Testis (tissue), 3 donors: Measurements from ENCODE around the gene PIEZO2. TPM values are rescaled to one million over a fixed set of nuclear protein-coding genes. Genes with fewer than 3 reads are reported as not detected.

ENCODE experiments used
- DNase-seq: peaks from one replicate; pipeline ENCODE4 v3.0.0-alpha.2; 2019
- H3K27ac ChIP-seq, 2 donors: fragments of 200-600 bp; sonication (generic); one replicate each; pipeline ENCODE4 v1.5.1; 2019
- H3K27me3 ChIP-seq: fragments of 200-600 bp; sonication (generic); one replicate; pipeline ENCODE4 v1.5.1; 2019
- H3K36me3 ChIP-seq: fragments of 200-600 bp; sonication (generic); one replicate; pipeline ENCODE4 v1.5.1; 2017; ENCODE audit warnings: low read depth; ENCODE audit errors: missing control alignments
- H3K4me1 ChIP-seq: fragments of 200-600 bp; sonication (generic); one replicate; pipeline ENCODE4 v1.5.1; 2019
- H3K4me3 ChIP-seq, 2 donors: fragments of 200-600 bp; sonication (generic); one replicate each; pipeline ENCODE4 v1.5.1; 2017 to 2019
- H3K9me3 ChIP-seq: fragments of 200-600 bp; sonication (generic); one replicate; pipeline ENCODE4 v1.5.1; 2017
- CTCF ChIP-seq, 3 experiments: fragments of 450-650 bp in 2 of 3; fragments of 200-600 bp in 1 of 3; sonication (generic) in 1 of 3; IDR thresholded peaks; one replicate each; pipeline ENCODE4 v1.5.1; 2016 to 2019; ENCODE audit warnings: antibody characterized with exemption in 3 of 3, mild to moderate bottlenecking in 2 of 3, moderate library complexity in 1 of 3
- POLR2A ChIP-seq: fragments of 450-650 bp; IDR thresholded peaks from one replicate; pipeline ENCODE4 v1.6.1; 2017; ENCODE audit warnings: antibody characterized with exemption, mild to moderate bottlenecking, moderate library complexity
- WGBS, 2 donors: methylation state at CpG; one replicate each; pipeline ENCODE4 v1.1.5; 2018; 5-methylcytosine and 5-hydroxymethylcytosine counted together
- intact Hi-C: fragments of 100-400 bp; cut with DNase I; formaldehyde crosslinking; loops from one replicate; pipeline ENCODE4 v1.15.1; 2023; ENCODE audit warnings: low total_unique reads
- polyA plus RNA-seq: library from polyadenylated mRNA; stranded (reverse); fragments of 350-450 nt; fragmentation: Illumina TruSeq; extraction: RNeasy Lipid Tissue Mini Kit (QIAGEN cat#74804); gene quantifications from one replicate; pipeline ENCODE4 v1.2.3, GENCODE V29; 2014; ENCODE audit warnings: low read depth, low replicate concordance; ENCODE audit not compliant: insufficient read depth
- total RNA-seq, 2 donors: library from RNA; depleted of rRNA; stranded (reverse); fragments of >200 nt; gene quantifications; one replicate each; pipeline ENCODE4 v1.2.3, GENCODE V29; 2016

PIEZO2 gene
- total and polyA plus RNA-seq, 3 donors from 2014 or later: 2.3 to 3.5 (median 3.0) TPM

DNA sequence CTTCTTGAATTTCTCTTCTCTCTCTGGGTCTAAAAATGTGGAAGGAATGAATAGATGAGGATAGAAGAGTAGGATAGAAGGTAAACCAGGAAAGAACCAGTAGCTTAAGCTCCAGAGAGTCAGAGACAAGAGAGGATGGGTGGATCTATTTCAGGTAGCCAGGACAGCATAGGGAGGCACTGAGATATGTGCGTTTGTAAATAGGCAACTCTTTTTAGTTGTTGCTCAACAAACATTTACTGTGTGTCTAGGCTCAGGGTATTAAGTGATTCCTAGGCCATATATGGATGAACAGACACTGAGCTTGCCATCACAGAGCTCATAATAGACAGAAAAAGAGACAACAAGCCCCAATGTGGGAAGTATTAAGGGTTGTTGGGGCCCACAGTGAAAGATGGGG is 463.1 kb downstream of the PIEZO2 start:
- Histone ChIP-seq H3K27ac (no peak overlapping the region), H3K9me3 (no peaks in the 10 kb centered on the region), H3K36me3 (no peaks in the 10 kb centered on the region), H3K4me1 (no peaks in the 10 kb centered on the region), H3K27me3 (no peaks in the 10 kb centered on the region), H3K4me3 (no peak overlapping the region)
- WGBS, 2 donors: 0% methylated on average over 1 of the region's 1 CpG
- intact Hi-C loops: no loop called here
- TF ChIP-seq POLR2A: no peak
- TF ChIP-seq CTCF (IDR thresholded peaks at IDR 0.05): no peak
- DNase-seq: no peak

- H3K4me3 ChIP-seq: no peak overlapping the region
- H3K4me1 ChIP-seq: no peaks in the 10 kb centered on the region
- intact Hi-C loops: no loop called here
- WGBS, 2 donors: 59 to 76% methylated on average over 10 to 15 of the region's 15 CpGs
- H3K9me3 ChIP-seq: no peaks in the 10 kb centered on the region
- H3K36me3 ChIP-seq: no peaks in the 10 kb centered on the region
- H3K27me3 ChIP-seq: no peaks in the 10 kb centered on the region
- no peak overlapping the region for H3K27ac ChIP-seq
- TF ChIP-seq CTCF (IDR thresholded peaks at IDR 0.05) (no peak), POLR2A (no peak)
- DNase-seq: no peak
These were observed 463.9 kb downstream of the PIEZO2 start for GRCh38 chr18:10685484-10685883.

GRCh38 chr18:10682368-10682714 is 467.0 kb downstream of the PIEZO2 start:
- Histone ChIP-seq H3K4me3 (no peak overlapping the region), H3K9me3 (no peaks in the 10 kb centered on the region), H3K4me1 (no peaks in the 10 kb centered on the region), H3K27ac (no peak overlapping the region), H3K27me3 (no peaks in the 10 kb centered on the region), H3K36me3 (no peaks in the 10 kb centered on the region)
- TF ChIP-seq POLR2A (no peak), CTCF (IDR thresholded peaks at IDR 0.05) (no peak)
- intact Hi-C loops: no loop called here
- WGBS, 2 donors: 93 to 96% methylated on average over 7 of the region's 7 CpGs
- DNase-seq: no peak

DNA sequence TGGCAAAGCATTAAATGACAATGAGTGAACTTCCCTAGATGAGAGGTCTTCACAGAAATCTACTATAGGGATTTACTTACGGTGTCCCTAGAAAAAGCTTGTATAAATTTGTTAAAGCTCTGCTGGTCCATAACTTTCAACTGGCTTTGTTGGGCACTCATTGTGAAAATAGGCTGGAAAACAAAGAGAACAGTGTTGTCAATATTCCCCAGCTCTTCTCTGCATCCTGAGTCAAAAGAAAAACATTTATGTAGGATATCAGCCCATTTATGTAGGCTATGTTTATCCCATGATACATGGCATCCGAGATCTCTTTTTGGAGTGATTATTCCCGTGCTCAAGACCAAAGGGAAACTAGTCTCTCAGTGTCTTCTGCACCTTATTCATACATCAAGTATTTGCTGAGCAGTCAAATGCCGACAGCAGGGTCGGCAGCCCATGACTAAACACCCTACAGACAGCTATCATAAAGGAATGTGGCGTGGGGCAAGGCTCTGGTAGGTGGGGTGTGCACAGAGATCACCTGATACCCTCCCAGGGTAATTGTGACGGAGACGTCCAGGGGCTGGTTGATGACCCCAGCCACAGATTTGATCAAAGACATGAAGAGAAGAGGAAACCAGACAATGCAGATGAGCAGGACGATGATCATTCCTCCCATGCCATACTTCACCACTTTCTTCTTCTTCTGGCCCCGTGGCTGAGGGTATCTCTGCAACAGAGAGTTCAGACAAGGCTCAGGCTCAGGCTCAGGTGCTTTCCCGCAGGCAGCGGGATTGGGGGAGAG is 467.6 kb downstream of the PIEZO2 start:
- Histone ChIP-seq H3K27me3 (no peaks in the 10 kb centered on the region), H3K36me3 (no peaks in the 10 kb centered on the region), H3K9me3 (no peaks in the 10 kb centered on the region), H3K4me3 (no peak overlapping the region), H3K4me1 (no peaks in the 10 kb centered on the region), H3K27ac (no peak overlapping the region)
- intact Hi-C loops: no loop called here
- DNase-seq: no peak
- 89 to 92% methylated on average over 12 of the region's 12 CpGs for WGBS, 2 donors
- TF ChIP-seq CTCF (IDR thresholded peaks at IDR 0.05) (no peak), POLR2A (no peak)

GRCh38 chr18:10680271-10680596 is 469.1 kb downstream of the PIEZO2 start:
- no peaks in the 10 kb centered on the region for H3K36me3 ChIP-seq
- intact Hi-C loops: no loop called here
- no peak overlapping the region for H3K27ac ChIP-seq
- no peaks in the 10 kb centered on the region for H3K9me3 ChIP-seq
- no peaks in the 10 kb centered on the region for H3K4me1 ChIP-seq
- no peak for DNase-seq
- H3K27me3 ChIP-seq: no peaks in the 10 kb centered on the region
- TF ChIP-seq CTCF (IDR thresholded peaks at IDR 0.05) (no peak), POLR2A (no peak)
- no peak overlapping the region for H3K4me3 ChIP-seq
